Measurements from ENCODE around the gene PRG3.
"Not testable (repeated sequence)": the region's sequence is repeated elsewhere in the genome, so short reads cannot be mapped to it uniquely, and the experiment has no call there.

Gene PRG3

GRCh38 chr11:57368845-57369232 lies 12.1 kb downstream of the PRG3 start:
- DNase-seq (ENCODE audit: low read depth), result no peak
- no peak overlapping the region for H3K4me3 ChIP-seq (ENCODE audit: low read depth, low read length)
- no peak for TF ChIP-seq CTCF (IDR thresholded peaks at IDR 0.05; ENCODE audit: control insufficient read depth, extremely low read depth, insufficient read depth)

- TF ChIP-seq CTCF (IDR thresholded peaks at IDR 0.05; ENCODE audit: control insufficient read depth, extremely low read depth, insufficient read depth), result no peak
- no peak for DNase-seq (ENCODE audit: low read depth)
Observed at GRCh38 chr11:57368106-57368844, 12.7 kb downstream of the PRG3 start.

GRCh38 chr11:57364851-57365660 lies 15.9 kb downstream of the PRG3 start:
- DNase-seq (ENCODE audit: low read depth), result no peak
- no peak for TF ChIP-seq CTCF (IDR thresholded peaks at IDR 0.05; ENCODE audit: control insufficient read depth, extremely low read depth, insufficient read depth)
- H3K4me3 ChIP-seq (ENCODE audit: low read depth, low read length), result no peak overlapping the region

More at GRCh38 chr11:57368106-57368844, 12.7 kb downstream of the PRG3 start:
- no peak overlapping the region for H3K4me3 ChIP-seq (ENCODE audit: low read depth, low read length)

GRCh38 chr11:57363131-57364080 lies 17.5 kb downstream of the PRG3 start:
- no peak for TF ChIP-seq CTCF (IDR thresholded peaks at IDR 0.05; ENCODE audit: control insufficient read depth, extremely low read depth, insufficient read depth)

GRCh38 chr11:57361926-57362325 lies 19.0 kb downstream of the PRG3 start:
- no peak overlapping the region for H3K4me3 ChIP-seq (ENCODE audit: low read depth, low read length)
- DNase-seq (ENCODE audit: low read depth), result no peak
- no peak for TF ChIP-seq CTCF (IDR thresholded peaks at IDR 0.05; ENCODE audit: control insufficient read depth, extremely low read depth, insufficient read depth)

More at GRCh38 chr11:57363131-57364080, 17.5 kb downstream of the PRG3 start:
- no peak overlapping the region for H3K4me3 ChIP-seq (ENCODE audit: low read depth, low read length)
- DNase-seq (ENCODE audit: low read depth), result no peak

GRCh38 chr11:57361420-57361819 lies 19.5 kb downstream of the PRG3 start:
- H3K4me3 ChIP-seq (ENCODE audit: low read depth, low read length); DNase-seq (ENCODE audit: low read depth): not testable (repeated sequence)

Measured in LNCaP clone FGC (cell line).